Keratinocyte (primary cell): ENCODE measurements around the gene RBM42. TPM values are rescaled to one million over a fixed set of nuclear protein-coding genes. Genes with fewer than 3 reads are reported as not detected.

Experiments
- DNase-seq: peaks from one replicate; pipeline ENCODE4 v3.0.0-alpha.2; 2011; ENCODE audit warnings: low read depth, missing footprints, low spot score
- FAIRE-seq: peaks from 2 replicates; lab custom pipeline; 2011; peaks lifted over from hg19 to GRCh38; lab: Jason Lieb, UNC
- H2AFZ ChIP-seq: 2 replicates; pipeline ENCODE4 v1.6.0; 2012; ENCODE audit warnings: low read length, control low read depth, inconsistent platforms; ENCODE audit not compliant: control insufficient read depth
- H3K27ac ChIP-seq: 2 replicates; pipeline ENCODE4 v1.5.1; 2011; ENCODE audit warnings: low read length; ENCODE audit not compliant: control insufficient read depth, insufficient read depth
- H3K27me3 ChIP-seq: 3 replicates; pipeline ENCODE4 v1.6.0; 2011; ENCODE audit warnings: low read length; ENCODE audit not compliant: control insufficient read depth, insufficient read depth; ENCODE audit errors: extremely low read depth
- H3K36me3 ChIP-seq, 2 experiments: 2 replicates in 1 of 2; 3 replicates in 1 of 2; pipeline ENCODE4 v1.5.1; 2011; ENCODE audit warnings: low read length in 2 of 2, mild to moderate bottlenecking in 1 of 2; ENCODE audit not compliant: control insufficient read depth in 2 of 2, insufficient read depth in 2 of 2; ENCODE audit errors: extremely low read depth in 1 of 2
- H3K4me1 ChIP-seq: 3 replicates; pipeline ENCODE4 v1.5.1; 2011; ENCODE audit warnings: low read length; ENCODE audit not compliant: control insufficient read depth, insufficient read depth; ENCODE audit errors: extremely low read depth
- H3K4me2 ChIP-seq: 3 replicates; pipeline ENCODE4 v1.6.0; 2011; ENCODE audit warnings: low read depth, low read length; ENCODE audit not compliant: control insufficient read depth, insufficient read depth; ENCODE audit errors: extremely low read depth
- H3K4me3 ChIP-seq, 3 experiments: fragments of 200-600 bp in 1 of 3; sonication (generic) in 1 of 3; 2 replicates in 2 of 3; 3 replicates in 1 of 3; pipeline ENCODE4 v1.5.1; 2011 to 2016; ENCODE audit warnings: low read length in 3 of 3, mild to moderate bottlenecking in 3 of 3, control low read depth in 2 of 3, inconsistent platforms in 1 of 3, low read depth in 1 of 3, mixed read lengths in 1 of 3, mixed run types in 1 of 3, moderate library complexity in 1 of 3; ENCODE audit not compliant: control insufficient read depth in 2 of 3, insufficient read depth in 2 of 3; ENCODE audit errors: extremely low read depth in 1 of 3
- H3K79me2 ChIP-seq: 2 replicates; pipeline ENCODE4 v1.6.0; 2012; ENCODE audit warnings: low read length; ENCODE audit not compliant: control insufficient read depth, insufficient read depth
- H3K9ac ChIP-seq: 3 replicates; pipeline ENCODE4 v1.6.0; 2011; ENCODE audit warnings: low read length; ENCODE audit not compliant: control insufficient read depth, insufficient read depth; ENCODE audit errors: extremely low read depth
- H3K9me1 ChIP-seq: 3 replicates; pipeline ENCODE4 v1.6.0; 2011; ENCODE audit warnings: low read length; ENCODE audit not compliant: control insufficient read depth, insufficient read depth; ENCODE audit errors: extremely low read depth
- H3K9me3 ChIP-seq: 2 replicates; pipeline ENCODE4 v1.5.1; 2012; ENCODE audit warnings: low read depth, low read length; ENCODE audit not compliant: control insufficient read depth
- H4K20me1 ChIP-seq: 3 replicates; pipeline ENCODE4 v1.6.0; 2011; ENCODE audit warnings: low read length; ENCODE audit not compliant: control insufficient read depth, insufficient read depth; ENCODE audit errors: extremely low read depth
- CTCF ChIP-seq, 3 experiments: IDR thresholded peaks in 1 of 3; conservative IDR thresholded peaks in 1 of 3; optimal IDR thresholded peaks in 1 of 3; 2 replicates in 2 of 3; 3 replicates in 1 of 3; pipeline versions ENCODE3 to v1.5.1; 2011; ENCODE audit warnings: low read length in 3 of 3, mild to moderate bottlenecking in 3 of 3, moderate library complexity in 2 of 3, control low read depth in 1 of 3, inconsistent platforms in 1 of 3; ENCODE audit not compliant: insufficient read depth in 2 of 3; ENCODE audit errors: extremely low read depth in 1 of 3
- EZH2 ChIP-seq: IDR thresholded peaks from one replicate; pipeline ENCODE4 v1.6.1; 2012; ENCODE audit warnings: inconsistent platforms, mild to moderate bottlenecking, low read length, moderate library complexity
- dilution Hi-C: fragments of 300-500 bp; cut with MboI; formaldehyde crosslinking; loops from one replicate; pipeline ENCODE4 v1.7.0; 2020; ENCODE audit warnings: low sequenced_read_pairs; ENCODE audit not compliant: extremely low pct_ligation_motif_present
- polyA plus RNA-seq, 5 experiments: library from polyadenylated mRNA; depleted of rRNA in 3 of 5; stranded (reverse) in 3 of 5; stranded (forward) in 1 of 5; unstranded in 1 of 5; fragments of >200 nt; gene quantifications; 1 replicate in 1 of 5; 2 replicates in 3 of 5; 3 replicates in 1 of 5; pipeline versions ENCODE4 v1.2.1 to v1.2.3, GENCODE V29; 2011 to 2012; ENCODE audit warnings: missing spikeins in 2 of 5, low read depth in 1 of 5, low replicate concordance in 1 of 5

The RBM42 gene
- polyA plus RNA-seq, 1 donor (not counting 4 experiments of a cell fraction or from before 2014, with no cell fraction given): 29.8 TPM

- H3K9ac ChIP-seq: no peak overlapping the region
- H4K20me1 ChIP-seq: no peaks in the 10 kb centered on the region
- H3K9me3 ChIP-seq: no peaks in the 10 kb centered on the region
- peaks cover 6% of the 10 kb centered on the region for H3K27me3 ChIP-seq
- no peak for DNase-seq
- H3K36me3 ChIP-seq: peaks cover 1 to 5% of the 10 kb centered on the region in 2 experiments
- no peak overlapping the region for H2AFZ ChIP-seq
- no peak for FAIRE-seq
- no peak overlapping the region for H3K4me3 ChIP-seq
- H3K4me2 ChIP-seq: no peak overlapping the region
- H3K4me1 ChIP-seq: no peaks in the 10 kb centered on the region
- TF ChIP-seq CTCF (optimal IDR thresholded peaks at IDR 0.05 in 1 of 3, IDR thresholded peaks at IDR 0.05 in 1 of 3, conservative IDR thresholded peaks at IDR 0.05 in 1 of 3; ENCODE audit: extremely low read depth in 1 of 3, insufficient read depth in 2 of 3, low read length in 3 of 3) (no peak), EZH2 (no peak)
- H3K9me1 ChIP-seq: no peaks in the 10 kb centered on the region
- H3K27ac ChIP-seq: no peak overlapping the region
- dilution Hi-C loops: no loop called here
- no peaks in the 10 kb centered on the region for H3K79me2 ChIP-seq
Observed at GRCh38 chr19:35665604-35666003, 36.8 kb downstream of the RBM42 start.

- H3K27me3 ChIP-seq: peaks cover 6% of the 10 kb centered on the region
- H3K27ac ChIP-seq: no peak within 1 kb of the TSS
- H3K9ac ChIP-seq: no peak within 1 kb of the TSS
Observed at GRCh38 chr19:35666251-35666913, 37.5 kb downstream of the RBM42 start, which contains the start of gene UPK1A. UPK1A (plus strand) TSS chr19:35666517; CDS start chr19:35666813, 296 bp downstream.

More at GRCh38 chr19:35666251-35666913, 37.5 kb downstream of the RBM42 start, which contains the start of gene UPK1A:
- Histone ChIP-seq H3K9me1 (no peaks in the 10 kb centered on the region), H4K20me1 (no peaks in the 10 kb centered on the region), H3K9me3 (no peaks in the 10 kb centered on the region), H3K79me2 (no peaks in the 10 kb centered on the region), H3K36me3 (peaks cover 1 to 5% of the 10 kb centered on the region in 2 experiments), H3K4me1 (no peaks in the 10 kb centered on the region), H3K4me2 (no peak within 1 kb of the TSS), H2AFZ (no peak within 1 kb of the TSS), H3K4me3 (no peak within 1 kb of the TSS)
- dilution Hi-C loops: no loop called here
- FAIRE-seq (no peak), DNase-seq (no peak)
- TF ChIP-seq EZH2: no peak
- TF ChIP-seq CTCF (optimal IDR thresholded peaks at IDR 0.05 in 1 of 3, IDR thresholded peaks at IDR 0.05 in 1 of 3, conservative IDR thresholded peaks at IDR 0.05 in 1 of 3; ENCODE audit: extremely low read depth in 1 of 3, insufficient read depth in 2 of 3, low read length in 3 of 3): no peak
